WTC11 (cell line): Measurements from ENCODE around the gene TTC39C. TPM values are rescaled to one million over a fixed set of nuclear protein-coding genes. Genes with fewer than 3 reads are reported as not detected.

Experiments used
- ATAC-seq: fragments of 200-7000 bp; cut with Tn5 transposase; 2 replicates; pipeline ENCODE4 v1.10.0; 2021; ENCODE audit warnings: mild to moderate bottlenecking, moderate library complexity
- CTCF ChIA-PET: fragments of 300-600 bp; sonication (Branson Sonifier 250); formaldehyde crosslinking; loops from one replicate; lab custom pipeline; 2021; ENCODE audit warnings: antibody characterized with exemption; lab: Charles Lee
- POLR2A ChIA-PET: fragments of 350-600 bp; sonication (Branson Sonifier 250); formaldehyde crosslinking; loops from one replicate; lab custom pipeline; 2021; ENCODE audit warnings: antibody characterized with exemption; lab: Charles Lee
- DNase-seq: peaks from one replicate; pipeline ENCODE4 v3.0.0; 2021; ENCODE audit warnings: low spot score
- H3K27ac Mint-ChIP-seq: 2 replicates; pipeline ENCODE4 v1.8.0; 2021; ENCODE audit warnings: mixed read lengths
- H3K27me3 Mint-ChIP-seq: 2 replicates; pipeline ENCODE4 v1.8.0; 2021; ENCODE audit warnings: low read depth, mild to moderate bottlenecking, moderate library complexity, mixed read lengths
- H3K36me3 Mint-ChIP-seq: 2 replicates; pipeline ENCODE4 v1.8.0; 2021; ENCODE audit warnings: mixed read lengths
- H3K4me1 Mint-ChIP-seq: 2 replicates; pipeline ENCODE4 v1.8.0; 2022; ENCODE audit warnings: mixed read lengths
- H3K4me3 Mint-ChIP-seq: 2 replicates; pipeline ENCODE4 v1.8.0; 2021; ENCODE audit warnings: mild to moderate bottlenecking, moderate library complexity, mixed read lengths
- H3K9me3 Mint-ChIP-seq: 2 replicates; pipeline ENCODE4 v1.8.0; 2021; ENCODE audit warnings: mixed read lengths
- ATF1 ChIP-seq: sonication (generic); formaldehyde crosslinking; IDR thresholded peaks from 2 replicates; pipeline ENCODE4 v1.8.1; 2023; ENCODE audit warnings: mild to moderate bottlenecking, moderate library complexity, missing genetic modification reagents
- ATF3 ChIP-seq: sonication (generic); formaldehyde crosslinking; conservative IDR thresholded peaks from 2 replicates; pipeline ENCODE4 v1.8.1; 2022; ENCODE audit warnings: mild to moderate bottlenecking, missing genetic modification reagents
- ATF6 ChIP-seq: sonication (generic); formaldehyde crosslinking; IDR thresholded peaks from 2 replicates; pipeline ENCODE4 v1.8.1; 2023; ENCODE audit warnings: mild to moderate bottlenecking, missing genetic modification reagents
- CBFB ChIP-seq: sonication (generic); formaldehyde crosslinking; IDR thresholded peaks from 2 replicates; pipeline ENCODE4 v1.8.1; 2022; ENCODE audit warnings: mild to moderate bottlenecking, low read depth, missing genetic modification reagents
- CDX4 ChIP-seq: fragments of 250-450 bp; sonication (Bioruptor Pico); IDR thresholded peaks from 2 replicates; pipeline ENCODE4 v1.9.0; 2021; ENCODE audit warnings: moderate library complexity, mild to moderate bottlenecking, inconsistent platforms, borderline replicate concordance
- CTCF ChIP-seq: fragments of 200-600 bp; IDR thresholded peaks from 2 replicates; pipeline ENCODE4 v1.8.0; 2022; ENCODE audit warnings: antibody characterized with exemption
- E2F1 ChIP-seq: sonication (generic); formaldehyde crosslinking; IDR thresholded peaks from 2 replicates; pipeline ENCODE4 v1.8.0; 2022; ENCODE audit warnings: mild to moderate bottlenecking, missing genetic modification reagents
- FOXP1 ChIP-seq: sonication (generic); formaldehyde crosslinking; IDR thresholded peaks from 2 replicates; pipeline ENCODE4 v1.8.0; 2022; ENCODE audit warnings: missing genetic modification reagents, mild to moderate bottlenecking, moderate library complexity, borderline replicate concordance
- NR3C1 ChIP-seq: sonication (generic); formaldehyde crosslinking; conservative IDR thresholded peaks from 2 replicates; pipeline ENCODE4 v1.8.1; 2023; ENCODE audit warnings: low read depth, mild to moderate bottlenecking, missing genetic modification reagents
- RELA ChIP-seq: sonication (generic); formaldehyde crosslinking; IDR thresholded peaks from 2 replicates; pipeline ENCODE4 v1.8.1; 2022; ENCODE audit warnings: missing genetic modification reagents, mild to moderate bottlenecking, borderline replicate concordance
- SOX15 ChIP-seq: fragments of 250-450 bp; sonication (Bioruptor Pico); IDR thresholded peaks from 2 replicates; pipeline ENCODE4 v1.9.0; 2021; ENCODE audit warnings: mild to moderate bottlenecking
- TEAD1 ChIP-seq: sonication (generic); formaldehyde crosslinking; IDR thresholded peaks from 2 replicates; pipeline ENCODE4 v1.8.0; 2022; ENCODE audit warnings: mild to moderate bottlenecking, missing genetic modification reagents
- USF1 ChIP-seq: sonication (generic); formaldehyde crosslinking; IDR thresholded peaks from 2 replicates; pipeline ENCODE4 v1.8.0; 2022; ENCODE audit warnings: mild to moderate bottlenecking, missing genetic modification reagents
- ZBTB43 ChIP-seq: sonication (generic); formaldehyde crosslinking; IDR thresholded peaks from 2 replicates; pipeline ENCODE4 v1.8.1; 2023; ENCODE audit warnings: mild to moderate bottlenecking, missing genetic modification reagents
- ZNF416 ChIP-seq: fragments of 250-450 bp; sonication (Bioruptor Pico); IDR thresholded peaks from 2 replicates; pipeline ENCODE4 v1.9.0; 2021; ENCODE audit warnings: mild to moderate bottlenecking, inconsistent platforms
- ZSCAN18 ChIP-seq: fragments of 250-450 bp; sonication (Bioruptor Pico); IDR thresholded peaks from 2 replicates; pipeline ENCODE4 v2.1.2; 2022; ENCODE audit warnings: mild to moderate bottlenecking, moderate library complexity
- total RNA-seq: library from RNA; stranded (reverse); gene quantifications from 3 replicates; pipeline ENCODE4 v1.2.3, GENCODE V29; 2021

Gene TTC39C
- total RNA-seq, 1 experiment from 2014 or later: 57.3 TPM

GRCh38 chr18:24161304-24161703 is 146.8 kb downstream of the TTC39C start (continued):
- TF ChIP-seq TEAD1 (CRISPR knock-in tag) (no peak), ATF1 (CRISPR knock-in tag) (no peak), ZBTB43 (CRISPR knock-in tag) (no peak), CBFB (CRISPR knock-in tag) (no peak)

GRCh38 chr18:24168496-24168895 is 153.9 kb downstream of the TTC39C start:
- no peak for TF ChIP-seq NR3C1 (CRISPR knock-in tag)
- TF ChIP-seq SOX15 (CRISPR knock-in tag): no peak
- no peaks in the 10 kb centered on the region for H3K9me3 Mint-ChIP-seq
- peaks cover 30% of the 10 kb centered on the region for H3K36me3 Mint-ChIP-seq
- ChIA-PET CTCF (interaction anchor here (1.3 to 2.5 kb wide), 2 partner anchors 8 to 321 kb away, joined by 3 to 12 read pairs; no protein-coding TSS in a partner anchor), POLR2A (interaction anchor here (0.7 kb wide), 1 partner anchor 280 kb away, joined by 3 read pairs; no protein-coding TSS in a partner anchor)
- no peak overlapping the region for H3K4me3 Mint-ChIP-seq
- no peak for ATAC-seq
- H3K4me1 Mint-ChIP-seq: no peaks in the 10 kb centered on the region
- no peaks in the 10 kb centered on the region for H3K27me3 Mint-ChIP-seq
- H3K27ac Mint-ChIP-seq: no peak overlapping the region
- no peak for DNase-seq

- Mint-ChIP-seq H3K27ac (peak overlapping the region; percentile 26; the same call in 1 of the 2 replicates), H3K27me3 (no peaks in the 10 kb centered on the region), H3K4me3 (no peak overlapping the region), H3K36me3 (peaks cover 22% of the 10 kb centered on the region), H3K9me3 (no peaks in the 10 kb centered on the region), H3K4me1 (no peaks in the 10 kb centered on the region)
- ATAC-seq: no peak
- no peak for TF ChIP-seq CBFB (CRISPR knock-in tag)
- TF ChIP-seq ZSCAN18 (CRISPR knock-in tag): no peak
- no peak for TF ChIP-seq ZNF416 (CRISPR knock-in tag)
- TF ChIP-seq CTCF: no peak
- no peak for TF ChIP-seq FOXP1 (CRISPR knock-in tag)
- TF ChIP-seq RELA (CRISPR knock-in tag): no peak
- no peak for TF ChIP-seq USF1 (CRISPR knock-in tag)
- POLR2A ChIA-PET: no interaction called here
- no peak for DNase-seq
- CTCF ChIA-PET: no interaction called here
Observed at GRCh38 chr18:24170360-24170759, 155.8 kb downstream of the TTC39C start.

- peaks cover 24% of the 10 kb centered on the region for H3K36me3 Mint-ChIP-seq
- H3K27ac Mint-ChIP-seq: no peak overlapping the region
- POLR2A ChIA-PET: no interaction called here
- DNase-seq: no peak
- H3K9me3 Mint-ChIP-seq: no peaks in the 10 kb centered on the region
- H3K27me3 Mint-ChIP-seq: no peaks in the 10 kb centered on the region
- no peak overlapping the region for H3K4me3 Mint-ChIP-seq
- CTCF ChIA-PET: interaction anchor here (0.5 kb wide), 1 partner anchor 230 kb away, joined by 3 read pairs; no protein-coding TSS in a partner anchor
- ATAC-seq: no peak
- peaks cover 5% of the 10 kb centered on the region for H3K4me1 Mint-ChIP-seq
- TF ChIP-seq FOXP1 (CRISPR knock-in tag): no peak
- TF ChIP-seq ATF3 (CRISPR knock-in tag): no peak
- TF ChIP-seq ATF6 (CRISPR knock-in tag): no peak
- TF ChIP-seq CDX4: no peak
- no peak for TF ChIP-seq E2F1 (CRISPR knock-in tag)
Observed at GRCh38 chr18:24173997-24174396, 159.4 kb downstream of the TTC39C start.
